ENCODE results near the gene KAZN.

DNA sequence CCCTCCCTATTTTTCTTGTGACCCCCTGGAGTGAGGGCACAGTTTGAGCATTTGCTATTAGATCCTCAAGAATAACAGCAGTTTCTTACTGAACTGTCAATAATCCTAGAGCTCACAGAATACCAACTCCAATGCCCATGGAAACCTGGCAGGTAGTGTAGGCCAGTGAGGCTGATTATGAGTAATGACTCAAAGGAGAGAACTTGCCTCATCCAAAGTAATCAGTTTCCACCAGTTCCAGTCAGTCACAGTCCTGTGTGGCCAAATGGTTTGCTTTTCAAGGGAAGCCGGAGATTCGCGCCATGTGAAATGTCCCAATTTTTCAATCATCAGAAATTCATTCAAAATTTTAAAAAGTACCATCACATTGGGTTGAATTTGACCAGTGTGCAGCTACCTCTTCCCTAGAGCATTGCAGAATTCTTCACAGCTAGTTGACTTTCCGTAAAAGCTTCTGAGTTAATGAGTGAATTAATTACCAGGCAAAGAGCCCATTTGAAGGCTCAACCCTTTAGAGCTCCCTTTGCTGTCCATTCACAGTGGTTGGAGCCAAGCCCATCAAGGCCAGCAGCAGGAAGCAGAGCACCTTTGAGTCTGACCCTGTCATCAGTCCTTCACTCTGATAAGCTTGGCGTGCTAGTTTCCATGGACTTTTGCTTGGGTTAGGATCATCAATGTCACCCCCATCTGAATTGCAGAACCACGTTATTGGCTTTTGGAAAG, 170.3 kb downstream of the KAZN start:
- TF ChIP-seq CBX8 (IDR thresholded peaks at IDR 0.05) (no peak), SMC3 (IDR thresholded peaks at IDR 0.05) (no peak)
- TF ChIP-seq, protein P1, sequence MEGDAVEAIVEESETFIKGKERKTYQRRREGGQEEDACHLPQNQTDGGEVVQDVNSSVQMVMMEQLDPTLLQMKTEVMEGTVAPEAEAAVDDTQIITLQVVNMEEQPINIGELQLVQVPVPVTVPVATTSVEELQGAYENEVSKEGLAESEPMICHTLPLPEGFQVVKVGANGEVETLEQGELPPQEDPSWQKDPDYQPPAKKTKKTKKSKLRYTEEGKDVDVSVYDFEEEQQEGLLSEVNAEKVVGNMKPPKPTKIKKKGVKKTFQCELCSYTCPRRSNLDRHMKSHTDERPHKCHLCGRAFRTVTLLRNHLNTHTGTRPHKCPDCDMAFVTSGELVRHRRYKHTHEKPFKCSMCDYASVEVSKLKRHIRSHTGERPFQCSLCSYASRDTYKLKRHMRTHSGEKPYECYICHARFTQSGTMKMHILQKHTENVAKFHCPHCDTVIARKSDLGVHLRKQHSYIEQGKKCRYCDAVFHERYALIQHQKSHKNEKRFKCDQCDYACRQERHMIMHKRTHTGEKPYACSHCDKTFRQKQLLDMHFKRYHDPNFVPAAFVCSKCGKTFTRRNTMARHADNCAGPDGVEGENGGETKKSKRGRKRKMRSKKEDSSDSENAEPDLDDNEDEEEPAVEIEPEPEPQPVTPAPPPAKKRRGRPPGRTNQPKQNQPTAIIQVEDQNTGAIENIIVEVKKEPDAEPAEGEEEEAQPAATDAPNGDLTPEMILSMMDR (IDR thresholded peaks at IDR 0.05), result no peak
- TF ChIP-seq, protein P2, sequence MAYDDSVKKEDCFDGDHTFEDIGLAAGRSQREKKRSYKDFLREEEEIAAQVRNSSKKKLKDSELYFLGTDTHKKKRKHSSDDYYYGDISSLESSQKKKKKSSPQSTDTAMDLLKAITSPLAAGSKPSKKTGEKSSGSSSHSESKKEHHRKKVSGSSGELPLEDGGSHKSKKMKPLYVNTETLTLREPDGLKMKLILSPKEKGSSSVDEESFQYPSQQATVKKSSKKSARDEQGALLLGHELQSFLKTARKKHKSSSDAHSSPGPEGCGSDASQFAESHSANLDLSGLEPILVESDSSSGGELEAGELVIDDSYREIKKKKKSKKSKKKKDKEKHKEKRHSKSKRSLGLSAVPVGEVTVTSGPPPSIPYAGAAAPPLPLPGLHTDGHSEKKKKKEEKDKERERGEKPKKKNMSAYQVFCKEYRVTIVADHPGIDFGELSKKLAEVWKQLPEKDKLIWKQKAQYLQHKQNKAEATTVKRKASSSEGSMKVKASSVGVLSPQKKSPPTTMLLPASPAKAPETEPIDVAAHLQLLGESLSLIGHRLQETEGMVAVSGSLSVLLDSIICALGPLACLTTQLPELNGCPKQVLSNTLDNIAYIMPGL (CRISPR knock-in tag; IDR thresholded peaks at IDR 0.05; ENCODE audit: borderline replicate concordance), result no peak

Data from A549 (cell line).